ENCODE measurements around the gene PCDHGC5. TPM values are rescaled to one million over a fixed set of nuclear protein-coding genes. Genes with fewer than 3 reads are reported as not detected.

Gene PCDHGC5
- total and polyA plus RNA-seq, 2 donors (not counting 3 experiments of a cell fraction or from before 2014, with no cell fraction given) = 0.21 to 1.2 TPM

DNA sequence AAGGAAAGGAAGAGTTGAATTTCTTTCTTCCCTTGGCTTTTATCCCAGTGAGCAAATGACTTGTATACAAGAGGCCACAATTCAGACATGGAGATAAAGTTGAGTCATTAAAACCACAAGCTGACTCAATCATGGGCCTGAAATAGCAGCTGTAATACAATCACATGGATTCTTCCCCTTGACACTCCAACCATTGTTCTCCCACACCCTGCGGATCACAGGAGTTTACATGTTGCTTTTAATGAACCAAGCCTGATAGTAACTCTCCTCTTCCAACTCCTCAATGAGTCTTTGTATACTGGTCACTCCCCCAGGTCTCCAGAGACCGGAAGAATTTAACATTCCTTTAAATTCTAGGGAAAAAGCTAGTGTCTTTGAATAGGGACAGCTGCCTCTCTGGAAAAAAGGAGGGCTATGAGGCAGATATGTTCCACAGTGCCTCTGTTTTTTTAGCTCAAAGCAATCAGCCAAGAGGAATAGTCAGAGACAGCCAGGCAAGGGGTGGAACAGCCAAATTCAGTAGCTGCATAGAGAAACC, 32.4 kb downstream of the PCDHGC5 start:
- ChIA-PET POLR2A (interaction anchor here (0.8 to 1.2 kb wide), 5 partner anchors 8 to 91 kb away, joined by 3 to 5 read pairs (median 3); partner anchors contain the start of genes PCDHGA12, PCDHGC3 and PCDHGC4), CTCF (interaction anchor here (0.8 to 10.9 kb wide), 20 partner anchors 9 to 166 kb away, joined by 3 to 308 read pairs (median 9); partner anchors contain the start of genes PCDHGA10, PCDHGA11, PCDHGA12 and PCDHGA4)
- FAIRE-seq = peak; percentile 98
- Histone ChIP-seq H3K27ac (ENCODE audit: insufficient read depth, low read depth, low read length) (peak overlapping the region; percentile 84), H3K9ac (replicated peaks; ENCODE audit: extremely low read depth, insufficient read depth, low read length) (peak overlapping the region; percentile 60), H3K4me3 (replicated peaks in 1 of 3; ENCODE audit: insufficient read depth in 1 of 3, low read depth in 1 of 3, low read length in 3 of 3) (no peak overlapping the region), H2AFZ (ENCODE audit: low read depth, low read length) (no peak overlapping the region), H3K9me3 (replicated peaks; ENCODE audit: control insufficient read depth, insufficient read depth, low read length) (no peaks in the 10 kb centered on the region), H3K4me1 (ENCODE audit: control insufficient read depth, extremely low read depth, insufficient read depth, low read length) (peaks cover 29% of the 10 kb centered on the region), H4K20me1 (replicated peaks; ENCODE audit: control insufficient read depth, extremely low read depth, insufficient read depth, low read length) (no peaks in the 10 kb centered on the region), H3K9me1 (replicated peaks; ENCODE audit: control insufficient read depth, extremely low read depth, insufficient read depth, low read length) (no peaks in the 10 kb centered on the region), H3K4me2 (ENCODE audit: insufficient read depth, low read length) (peak overlapping the region; percentile 40), H3K27me3 (ENCODE audit: control insufficient read depth in 2 of 2, insufficient read depth in 2 of 2, low read length in 2 of 2) (no peaks in the 10 kb centered on the region), H3K36me3 (ENCODE audit: control insufficient read depth in 2 of 2, extremely low read depth in 1 of 2, insufficient read depth in 2 of 2, low read length in 2 of 2) (peaks cover 8 to 10% of the 10 kb centered on the region in 2 experiments), H3K79me2 (ENCODE audit: control insufficient read depth, insufficient read depth, low read length) (no peaks in the 10 kb centered on the region)
- dilution Hi-C loops (cut with MboI; ENCODE audit: extremely low pct_ligation_motif_present, low sequenced_read_pairs) (no loop called here), intact Hi-C loops (cut with micrococcal nuclease) (loop anchor here (1.0 to 5.0 kb wide), 2 partner anchors 8 to 184 kb away; partner anchors contain the start of gene PCDHGA2)
- no TSS peak for BruUV-seq (replicated peaks)
- TF ChIP-seq POLR2AphosphoS5 (IDR thresholded peaks at IDR 0.05; ENCODE audit: insufficient read depth, low read depth, low read length) = peak; percentile 94
- TF ChIP-seq JUN (IDR thresholded peaks at IDR 0.05; ENCODE audit: borderline replicate concordance, insufficient read depth, insufficient read length, low read depth) = peak; percentile 99
- TF ChIP-seq CTCF (IDR thresholded peaks at IDR 0.05; ENCODE audit: extremely low read depth in 1 of 2, insufficient read depth in 1 of 2, low read depth in 1 of 2, low read length in 2 of 2) = no peak
- peak; percentile 92 for TF ChIP-seq GATA2 (IDR thresholded peaks at IDR 0.05; ENCODE audit: insufficient read depth, insufficient read length, low read depth, low read length)
- no peak for TF ChIP-seq POLR2A (IDR thresholded peaks at IDR 0.05; ENCODE audit: low read depth, low read length)
- TF ChIP-seq FOS (IDR thresholded peaks at IDR 0.05; ENCODE audit: borderline replicate concordance, insufficient read depth, low read length) = peak; percentile 98
- TF ChIP-seq, protein P1, sequence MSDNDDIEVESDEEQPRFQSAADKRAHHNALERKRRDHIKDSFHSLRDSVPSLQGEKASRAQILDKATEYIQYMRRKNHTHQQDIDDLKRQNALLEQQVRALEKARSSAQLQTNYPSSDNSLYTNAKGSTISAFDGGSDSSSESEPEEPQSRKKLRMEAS (IDR thresholded peaks at IDR 0.05; ENCODE audit: insufficient read depth, insufficient read length) = peak; percentile 53
- DNase-seq (ENCODE audit: low read depth, low spot score) = peak; percentile 98
